Urothelium cell line (cell line): ENCODE results near the gene CPNE6.
"Not testable (repeated sequence)": the region's sequence is repeated elsewhere in the genome, so short reads cannot be mapped to it uniquely, and the experiment has no call there.

Source experiments
- DNase-seq: peaks from one replicate; pipeline ENCODE4 v3.0.0; 2011; ENCODE audit warnings: low spot score, mixed read lengths
- FAIRE-seq: peaks from 2 replicates; lab custom pipeline; 2011; peaks lifted over from hg19 to GRCh38; lab: Jason Lieb, UNC

Gene CPNE6

GRCh38 chr14:24100197-24100981 lies 29.0 kb downstream of the CPNE6 start:
- FAIRE-seq (no peak), DNase-seq (no peak)

DNA sequence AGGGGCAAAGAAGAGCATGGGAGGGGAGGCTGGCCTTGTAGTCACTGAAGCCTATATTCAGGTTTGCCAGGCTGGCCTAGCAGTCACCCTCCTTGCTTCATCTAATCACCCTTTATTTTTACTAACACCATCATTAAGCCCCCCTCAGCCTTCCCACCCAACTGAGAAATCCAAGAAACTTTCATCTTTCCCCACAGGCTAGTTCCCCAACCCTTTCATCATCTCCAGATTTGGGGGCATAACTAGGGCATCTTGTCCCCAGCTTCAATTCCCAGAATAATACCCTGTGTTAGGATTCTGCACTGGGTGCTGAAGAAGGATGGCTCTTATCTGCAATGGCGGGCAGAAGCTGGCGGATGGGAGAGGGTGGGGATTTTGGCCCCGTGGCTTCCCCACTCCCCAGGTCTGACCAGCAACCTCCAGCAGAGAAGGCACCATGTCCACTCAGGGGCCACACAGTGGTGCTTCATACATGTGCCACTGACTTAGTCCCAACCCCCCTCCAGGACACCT lies 29.7 kb downstream of the CPNE6 start:
- FAIRE-seq (no peak), DNase-seq (no peak)

- DNase-seq = no peak
- no peak for FAIRE-seq
These were observed 31.1 kb downstream of the CPNE6 start for GRCh38 chr14:24102357-24103048.

DNA sequence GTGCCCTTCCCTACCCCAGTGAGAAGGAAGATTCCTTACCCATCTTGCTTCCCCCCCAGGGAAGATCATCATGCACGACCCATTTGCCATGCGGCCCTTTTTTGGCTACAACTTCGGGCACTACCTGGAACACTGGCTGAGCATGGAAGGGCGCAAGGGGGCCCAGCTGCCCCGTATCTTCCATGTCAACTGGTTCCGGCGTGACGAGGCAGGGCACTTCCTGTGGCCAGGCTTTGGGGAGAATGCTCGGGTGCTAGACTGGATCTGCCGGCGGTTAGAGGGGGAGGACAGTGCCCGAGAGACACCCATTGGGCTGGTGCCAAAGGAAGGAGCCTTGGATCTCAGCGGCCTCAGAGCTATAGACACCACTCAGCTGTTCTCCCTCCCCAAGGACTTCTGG lies 32.1 kb downstream of the CPNE6 start:
- DNase-seq = no peak
- no peak for FAIRE-seq

DNA sequence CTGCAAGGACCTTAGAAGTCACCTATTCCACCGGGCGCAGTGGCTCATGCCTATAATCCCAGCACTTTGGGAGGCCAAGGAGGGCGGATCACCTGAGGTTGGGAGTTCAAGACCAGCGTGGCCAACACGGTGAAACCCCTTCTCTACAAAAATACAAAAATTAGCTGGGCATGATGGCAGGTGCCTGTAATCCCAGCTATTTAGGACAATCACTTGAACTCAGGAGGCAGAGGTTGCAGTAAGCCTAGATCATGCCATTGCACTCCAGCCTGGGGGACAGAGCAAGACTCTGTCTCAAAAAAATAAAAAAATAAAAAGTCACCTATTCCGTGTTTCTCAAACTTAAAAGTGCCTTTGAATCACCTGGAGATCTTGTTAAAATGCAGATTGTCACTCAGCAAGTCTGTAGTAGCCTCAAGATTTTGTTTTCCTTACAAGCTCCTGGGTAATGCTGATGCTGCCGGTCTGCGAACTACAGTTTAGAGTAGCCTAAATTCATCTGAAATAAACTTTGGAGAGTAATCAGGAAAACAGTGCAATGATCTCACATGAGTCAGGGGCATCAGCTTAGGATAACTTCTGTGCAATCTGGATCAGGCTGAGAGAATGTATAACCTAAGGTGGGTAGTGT lies 34.4 kb downstream of the CPNE6 start:
- not testable (repeated sequence) for DNase-seq, FAIRE-seq

- DNase-seq (no peak), FAIRE-seq (no peak)
These were observed 35.4 kb downstream of the CPNE6 start for GRCh38 chr14:24106672-24107271.

DNA sequence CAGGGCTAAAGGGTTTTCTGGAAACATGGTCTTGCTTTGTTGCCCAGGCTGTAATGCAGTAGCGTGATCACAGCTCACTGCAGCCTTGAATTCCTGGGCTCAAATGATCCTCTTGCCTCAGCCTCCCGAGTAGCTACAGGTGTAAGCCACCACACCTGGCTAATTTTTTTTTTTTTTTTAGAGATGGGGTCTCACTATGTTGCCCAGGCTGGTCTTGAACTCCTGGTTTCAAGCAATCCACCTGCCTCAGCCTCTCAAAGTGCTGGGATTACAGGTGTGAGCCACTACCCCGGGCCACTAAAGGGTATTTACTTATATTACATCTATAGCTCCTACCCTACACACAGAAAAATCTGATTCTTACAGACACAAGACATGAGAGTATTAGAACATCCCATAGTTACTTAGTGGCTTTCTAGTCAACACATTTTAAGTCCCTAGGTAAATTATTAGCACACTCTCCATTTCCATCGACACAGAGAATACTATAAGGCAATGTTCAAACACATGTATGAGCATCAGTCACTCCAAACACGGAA lies 37.0 kb downstream of the CPNE6 start:
- FAIRE-seq (no peak), DNase-seq (no peak)

GRCh38 chr14:24110060-24110459 lies 38.7 kb downstream of the CPNE6 start:
- DNase-seq (no peak), FAIRE-seq (no peak)

GRCh38 chr14:24110523-24110922 lies 39.2 kb downstream of the CPNE6 start:
- DNase-seq = no peak
- FAIRE-seq = no peak

DNA sequence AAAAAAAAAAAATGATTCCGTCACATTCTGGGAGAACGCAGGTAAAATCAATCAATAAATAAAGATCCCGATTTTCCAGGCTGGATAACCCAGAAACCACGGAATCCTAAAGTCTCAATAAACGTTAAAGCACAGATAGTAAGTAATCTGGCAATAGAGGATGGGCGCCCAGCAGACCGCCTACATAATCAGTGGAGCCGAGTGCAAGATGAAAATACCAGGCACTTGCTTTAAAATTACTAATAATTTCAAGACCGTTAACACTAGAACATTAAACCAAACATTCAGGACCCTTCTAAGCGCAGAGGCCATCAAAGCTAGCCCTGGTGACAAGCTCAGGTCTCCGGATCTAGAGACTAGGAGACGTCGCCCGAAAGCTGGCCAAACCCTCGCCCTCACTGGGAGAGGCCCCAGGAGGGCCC lies 42.0 kb downstream of the CPNE6 start:
- FAIRE-seq = no peak
- DNase-seq = no peak

DNA sequence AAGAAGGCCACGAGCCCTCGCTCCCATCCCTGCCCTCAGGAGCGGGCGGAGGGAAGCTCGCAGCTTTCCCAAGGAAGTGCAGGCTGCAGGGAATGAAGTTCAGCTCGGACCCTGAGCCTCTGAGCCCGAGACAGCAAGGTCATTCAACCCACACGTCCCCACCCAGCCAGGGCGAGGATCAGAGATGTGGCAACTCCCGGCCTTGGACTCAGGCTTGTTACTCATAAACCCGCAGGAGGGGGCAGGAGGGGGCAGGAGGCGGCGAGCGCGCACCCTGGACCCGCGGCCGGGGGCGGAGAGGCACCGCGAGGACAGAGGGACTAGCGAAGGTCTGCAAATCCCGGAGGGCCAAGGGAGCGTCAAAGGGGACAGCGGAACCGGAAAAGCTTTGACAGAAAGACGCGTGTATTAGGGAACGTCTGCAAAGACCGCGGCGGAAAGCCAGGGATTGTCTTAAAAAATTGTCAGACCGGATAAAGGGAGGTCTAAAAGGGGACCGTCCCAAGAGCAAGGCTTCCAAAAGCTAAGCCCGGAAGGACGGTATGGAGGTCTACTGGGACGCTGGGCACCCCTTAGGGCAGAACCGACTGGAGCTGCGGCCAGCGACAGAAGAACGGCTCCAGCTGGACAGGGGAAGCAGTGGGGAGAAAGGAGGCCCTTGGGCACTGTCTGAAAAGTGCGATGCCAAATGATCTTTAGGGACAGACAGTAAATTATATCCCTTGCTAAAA lies 42.6 kb downstream of the CPNE6 start:
- FAIRE-seq (no peak), DNase-seq (peak; percentile 73)

GRCh38 chr14:24114532-24115421 lies 43.4 kb downstream of the CPNE6 start, which contains the start of the genes DCAF11 and NRL:
Gene DCAF11 (plus strand): TSS chr14:24114777. CDS start chr14:24115595, 818 bp downstream.
Gene NRL (minus strand): TSS chr14:24114949. CDS start chr14:24082848, 32,101 bp downstream.
- DNase-seq (peak; percentile 98), FAIRE-seq (peak; percentile 90)

- no peak for FAIRE-seq
- DNase-seq = no peak
These were observed 44.2 kb downstream of the CPNE6 start for GRCh38 chr14:24115422-24116127.

DNA sequence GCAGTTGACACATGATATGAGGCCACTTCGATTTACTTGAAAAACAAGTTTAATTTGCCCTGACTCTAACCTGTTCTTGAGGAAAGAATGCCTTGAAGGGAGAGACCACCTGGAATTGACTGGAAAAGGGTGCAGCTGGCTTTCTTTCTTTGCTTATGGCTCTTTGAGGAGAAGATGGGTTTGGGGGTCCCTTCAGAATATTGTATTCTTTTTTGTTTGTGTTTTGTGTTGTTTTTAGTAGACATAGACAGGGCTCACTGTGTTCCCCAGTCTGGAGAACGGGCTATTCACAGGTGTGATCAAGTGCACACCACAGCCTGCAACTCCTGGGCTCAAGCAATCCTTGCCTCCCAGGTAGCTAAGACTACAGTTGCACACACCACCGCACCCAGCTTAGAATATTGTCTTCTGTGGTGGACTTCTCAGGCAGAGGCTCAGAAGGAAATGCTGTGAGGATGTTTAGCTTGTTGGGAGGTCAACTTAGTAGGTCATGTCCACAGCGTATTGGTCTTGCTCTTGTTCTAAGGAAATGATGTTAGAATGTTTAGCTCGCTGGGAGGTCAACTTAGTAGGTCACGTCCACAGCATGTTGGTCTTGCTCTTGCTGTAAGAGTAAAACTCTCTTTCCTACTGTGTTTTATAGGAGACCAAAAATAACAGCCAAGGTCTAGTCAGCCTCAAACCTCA lies 44.9 kb downstream of the CPNE6 start:
- no peak for FAIRE-seq
- no peak for DNase-seq

GRCh38 chr14:24117179-24117578 lies 45.8 kb downstream of the CPNE6 start:
- DNase-seq (no peak), FAIRE-seq (no peak)

GRCh38 chr14:24119691-24120090 lies 48.3 kb downstream of the CPNE6 start:
- FAIRE-seq = no peak

DNA sequence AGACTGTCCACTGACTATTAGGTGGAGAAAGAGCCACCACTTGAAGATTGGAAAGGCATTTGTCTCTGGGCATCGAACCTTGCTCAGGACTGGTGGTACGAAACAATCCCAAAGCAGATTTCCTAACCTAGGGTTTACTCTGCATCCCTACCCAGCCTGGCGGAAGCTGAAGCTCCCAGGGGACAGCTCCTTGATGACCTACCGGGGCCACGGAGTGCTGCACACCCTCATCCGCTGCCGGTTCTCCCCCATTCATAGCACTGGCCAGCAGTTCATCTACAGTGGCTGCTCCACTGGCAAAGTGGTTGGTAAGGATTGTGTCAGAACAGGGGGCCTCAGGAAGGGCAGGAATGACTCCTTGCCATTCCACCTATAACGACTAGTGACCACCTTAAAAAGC lies 49.8 kb downstream of the CPNE6 start:
- DNase-seq (no peak), FAIRE-seq (no peak)

More at GRCh38 chr14:24119691-24120090, 48.3 kb downstream of the CPNE6 start:
- DNase-seq = no peak

GRCh38 chr14:24122416-24122815 lies 51.1 kb downstream of the CPNE6 start:
- FAIRE-seq (no peak), DNase-seq (no peak)
